Ovary (tissue), 3 donors: ENCODE data around the gene FBXL5.

Source experiments
- CTCF ChIP-seq, 3 donors: fragments of 450-650 bp in 2 of 3; fragments of 200-600 bp in 1 of 3; IDR thresholded peaks; one replicate each; pipeline versions ENCODE4 v1.5.1 to v1.8.0; 2016 to 2022; ENCODE audit warnings: antibody characterized with exemption in 3 of 3, mild to moderate bottlenecking in 1 of 3
- EP300 ChIP-seq: sonication (generic); formaldehyde crosslinking; IDR thresholded peaks from one replicate; pipeline ENCODE4 v1.6.1; 2017; ENCODE audit warnings: antibody characterized with exemption
- donor health status: DM: no; HTN: no; CAD: no.

DNA sequence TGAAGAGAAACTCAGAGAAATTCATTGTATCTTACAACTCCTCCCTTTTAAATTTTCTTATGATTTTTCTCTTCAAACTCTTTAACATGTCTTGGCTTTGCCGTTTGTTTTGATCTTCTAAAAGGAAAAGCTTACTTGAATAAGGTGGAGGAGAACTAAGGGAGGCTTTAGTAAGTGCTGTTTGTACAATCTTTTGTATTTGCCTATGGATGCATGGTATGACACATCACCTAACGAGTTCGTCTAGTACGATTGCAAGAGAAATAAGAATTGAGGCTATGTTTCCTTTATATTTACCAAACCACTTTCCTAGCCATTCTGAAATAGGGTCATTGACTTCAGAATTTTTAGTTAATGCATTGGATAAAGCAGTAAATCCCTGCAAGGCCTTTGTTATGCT lies 39.3 kb upstream of the FBXL5 start:
- TF ChIP-seq CTCF (IDR thresholded peaks at IDR 0.05), result no peak
- TF ChIP-seq EP300, result no peak
